ENCODE results near the gene FOXC2. TPM values are rescaled to one million over a fixed set of nuclear protein-coding genes. Genes with fewer than 3 reads are reported as not detected.

Gene FOXC2
- polyA plus RNA-seq, 3 donors from 2014 or later, result not detected

GRCh38 chr16:86540894-86541293, 25.7 kb upstream of the FOXC2 start:
- Mint-ChIP-seq H3K27me3 (ENCODE audit: low read depth in 3 of 3) (peaks cover 0 to 2% (median 0%) of the 10 kb centered on the region in 3 donors), H3K4me1 (no peaks in the 10 kb centered on the region), H3K9me3 (no peaks in the 10 kb centered on the region), H3K4me3 (no peak overlapping the region), H3K36me3 (peaks cover 13 to 63% (median 25%) of the 10 kb centered on the region in 3 donors), H3K27ac (no peak overlapping the region)
- DNase-seq, result no peak

DNA sequence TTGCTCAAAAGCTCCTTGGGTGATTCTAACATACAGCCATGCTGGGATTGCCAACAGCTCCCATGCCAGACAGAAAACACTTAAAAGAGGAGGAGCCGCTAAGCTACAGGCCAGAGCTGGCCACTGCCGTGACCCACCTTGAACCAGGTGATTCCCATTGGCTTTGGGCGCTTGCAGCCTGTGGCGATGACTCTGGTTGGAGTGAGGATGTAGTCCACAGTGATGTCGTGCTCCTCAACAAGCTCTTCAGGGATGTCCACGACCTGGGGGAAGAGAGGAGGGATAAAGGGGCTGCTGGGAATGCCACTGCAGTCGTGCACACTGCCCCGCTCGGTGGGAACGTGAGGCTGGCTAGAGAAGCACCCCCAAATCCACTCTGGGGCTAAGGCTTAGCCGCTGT, 25.1 kb upstream of the FOXC2 start:
- peaks cover 13 to 58% (median 21%) of the 10 kb centered on the region in 3 donors for H3K36me3 Mint-ChIP-seq
- H3K9me3 Mint-ChIP-seq, result no peaks in the 10 kb centered on the region
- H3K4me1 Mint-ChIP-seq, result no peaks in the 10 kb centered on the region
- H3K27me3 Mint-ChIP-seq (ENCODE audit: low read depth in 3 of 3), result peaks cover 0 to 1% (median 0%) of the 10 kb centered on the region in 3 donors
- no peak overlapping the region for H3K27ac Mint-ChIP-seq
- DNase-seq, result no peak
- no peak overlapping the region for H3K4me3 Mint-ChIP-seq

- Mint-ChIP-seq H3K36me3 (peaks cover 13 to 59% (median 19%) of the 10 kb centered on the region in 3 donors), H3K27me3 (ENCODE audit: low read depth in 3 of 3) (no peaks in the 10 kb centered on the region), H3K4me1 (no peaks in the 10 kb centered on the region), H3K9me3 (no peaks in the 10 kb centered on the region), H3K27ac (no peak overlapping the region), H3K4me3 (no peak overlapping the region)
- DNase-seq, result no peak
Observed at GRCh38 chr16:86542756-86543750, 23.6 kb upstream of the FOXC2 start.

DNA sequence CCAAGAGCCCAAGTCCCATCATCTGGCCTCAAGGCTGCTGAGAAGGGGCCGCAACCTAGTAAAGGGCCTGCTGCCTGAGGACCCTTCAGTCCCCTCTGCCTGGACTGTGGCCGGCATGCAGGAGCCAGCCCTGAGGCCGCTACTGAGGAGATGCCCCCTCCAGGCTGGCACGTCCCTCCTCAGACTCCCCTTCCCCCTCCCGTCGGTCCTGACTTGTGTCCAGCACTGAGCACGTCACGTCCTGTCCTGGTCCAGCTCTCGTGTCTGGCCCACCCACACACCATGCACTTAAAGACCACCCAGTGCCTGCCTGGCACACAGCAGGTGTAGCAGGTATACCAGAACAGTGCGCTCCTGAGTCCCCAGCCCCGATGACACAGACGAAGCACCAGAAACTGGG, 21.1 kb upstream of the FOXC2 start:
- Mint-ChIP-seq H3K36me3 (peaks cover 13 to 44% (median 19%) of the 10 kb centered on the region in 3 donors), H3K4me1 (no peaks in the 10 kb centered on the region), H3K4me3 (no peak overlapping the region), H3K27me3 (ENCODE audit: low read depth in 3 of 3) (no peaks in the 10 kb centered on the region), H3K27ac (no peak overlapping the region), H3K9me3 (no peaks in the 10 kb centered on the region)
- DNase-seq, result no peak

- no peaks in the 10 kb centered on the region for H3K9me3 Mint-ChIP-seq
- DNase-seq, result no peak
- H3K4me1 Mint-ChIP-seq, result peaks cover 0 to under 1% of the 10 kb centered on the region in 2 donors
- H3K27ac Mint-ChIP-seq, result no peak overlapping the region
- no peak overlapping the region for H3K4me3 Mint-ChIP-seq
- H3K36me3 Mint-ChIP-seq, result peaks cover 13 to 42% (median 20%) of the 10 kb centered on the region in 3 donors
- no peaks in the 10 kb centered on the region for H3K27me3 Mint-ChIP-seq (ENCODE audit: low read depth in 3 of 3)
Observed at GRCh38 chr16:86545954-86546637, 20.5 kb upstream of the FOXC2 start.

- Mint-ChIP-seq H3K27ac (no peak overlapping the region), H3K4me3 (no peak overlapping the region), H3K4me1 (peaks cover 0 to 6% of the 10 kb centered on the region in 2 donors), H3K27me3 (ENCODE audit: low read depth in 3 of 3) (no peaks in the 10 kb centered on the region), H3K9me3 (no peaks in the 10 kb centered on the region), H3K36me3 (peaks cover 13 to 42% (median 23%) of the 10 kb centered on the region in 3 donors)
- DNase-seq, result no peak
Observed at GRCh38 chr16:86546638-86547013, 20.0 kb upstream of the FOXC2 start.

- no peaks in the 10 kb centered on the region for H3K27me3 Mint-ChIP-seq (ENCODE audit: low read depth in 3 of 3)
- H3K4me3 Mint-ChIP-seq, result no peak overlapping the region
Observed at GRCh38 chr16:86547286-86547685, 19.3 kb upstream of the FOXC2 start.

GRCh38 chr16:86549076-86549892, 17.3 kb upstream of the FOXC2 start:
- H3K9me3 Mint-ChIP-seq, result no peaks in the 10 kb centered on the region
- no peak for DNase-seq
- no peak overlapping the region for H3K4me3 Mint-ChIP-seq
- peaks cover 8 to 35% (median 14%) of the 10 kb centered on the region in 3 donors for H3K36me3 Mint-ChIP-seq
- H3K27me3 Mint-ChIP-seq (ENCODE audit: low read depth in 3 of 3), result peaks cover 0 to 6% (median 5%) of the 10 kb centered on the region in 3 donors
- no peak overlapping the region for H3K27ac Mint-ChIP-seq
- peaks cover 14 to 26% of the 10 kb centered on the region in 2 donors for H3K4me1 Mint-ChIP-seq

More at GRCh38 chr16:86547286-86547685, 19.3 kb upstream of the FOXC2 start:
- no peak for DNase-seq
- H3K36me3 Mint-ChIP-seq, result peaks cover 13 to 42% (median 19%) of the 10 kb centered on the region in 3 donors
- H3K4me1 Mint-ChIP-seq, result peaks cover under 1 to 10% of the 10 kb centered on the region in 2 donors
- H3K9me3 Mint-ChIP-seq, result no peaks in the 10 kb centered on the region
- no peak overlapping the region for H3K27ac Mint-ChIP-seq

DNA sequence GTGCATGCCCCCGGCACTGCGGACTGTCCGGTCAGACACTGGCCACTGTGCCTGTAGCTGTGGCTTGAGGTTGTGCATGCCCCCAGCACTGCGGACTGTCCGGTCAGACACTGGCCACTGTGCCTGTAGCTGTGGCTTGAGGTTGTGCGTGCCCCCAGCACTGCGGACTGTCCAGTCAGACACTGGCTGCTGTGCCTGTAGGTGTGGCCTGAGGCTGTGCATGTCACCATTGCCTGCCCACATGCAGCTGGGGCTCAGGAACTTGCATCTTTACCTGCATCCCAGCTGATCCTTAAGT, 16.8 kb upstream of the FOXC2 start:
- Mint-ChIP-seq H3K27ac (no peak overlapping the region), H3K36me3 (peaks cover 4 to 31% (median 11%) of the 10 kb centered on the region in 3 donors), H3K27me3 (ENCODE audit: low read depth in 3 of 3) (peaks cover 0 to 6% (median 5%) of the 10 kb centered on the region in 3 donors), H3K4me1 (peaks cover 16 to 32% of the 10 kb centered on the region in 2 donors), H3K9me3 (no peaks in the 10 kb centered on the region), H3K4me3 (no peak overlapping the region)
- no peak for DNase-seq

DNA sequence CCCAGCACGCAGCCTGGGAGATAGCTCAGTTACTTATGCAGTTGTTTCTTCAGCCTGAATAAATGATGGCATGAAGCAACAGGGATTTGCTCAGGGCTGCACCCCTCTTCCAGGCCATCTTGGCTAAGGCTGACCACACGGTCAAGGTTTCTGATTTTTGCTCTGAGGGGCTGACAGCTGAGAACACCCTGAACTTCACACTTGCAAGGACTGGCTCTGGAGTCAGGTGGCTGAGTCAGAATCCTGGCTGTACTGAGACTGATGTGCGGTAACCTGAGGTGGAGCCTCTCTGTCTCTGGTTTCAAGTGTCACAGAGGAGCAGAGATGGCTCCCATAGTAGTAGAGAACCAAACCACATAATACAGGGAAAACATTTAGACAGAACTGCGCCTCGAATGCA, 16.3 kb upstream of the FOXC2 start:
- Mint-ChIP-seq H3K9me3 (no peaks in the 10 kb centered on the region), H3K36me3 (peaks cover under 1 to 27% (median 7%) of the 10 kb centered on the region in 3 donors), H3K27ac (no peak overlapping the region), H3K4me1 (peaks cover 20 to 36% of the 10 kb centered on the region in 2 donors), H3K4me3 (no peak overlapping the region), H3K27me3 (ENCODE audit: low read depth in 3 of 3) (peaks cover 4 to 10% (median 9%) of the 10 kb centered on the region in 3 donors)
- DNase-seq, result no peak

DNA sequence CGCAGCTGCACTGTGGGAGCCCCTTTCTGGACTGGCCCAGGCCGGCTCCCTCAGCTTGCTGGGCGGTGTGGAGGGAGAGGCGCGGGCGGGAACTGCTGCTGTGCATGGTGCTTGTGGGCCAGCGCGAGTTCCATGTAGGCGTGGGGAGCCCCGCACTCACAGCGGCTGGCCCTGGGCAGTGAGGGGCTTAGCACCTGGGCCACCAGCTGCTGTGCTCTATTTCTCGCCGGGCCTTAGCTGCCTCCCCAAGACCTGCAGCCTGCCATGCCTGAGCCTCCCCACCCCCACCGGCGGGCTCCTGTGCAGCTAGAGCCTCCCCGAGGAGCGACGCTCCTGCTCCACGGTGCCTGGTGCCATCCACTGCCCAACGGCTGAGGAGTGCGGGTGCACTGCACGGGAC, 13.3 kb upstream of the FOXC2 start:
- no peaks in the 10 kb centered on the region for H3K9me3 Mint-ChIP-seq
- peaks cover 4 to 12% (median 10%) of the 10 kb centered on the region in 3 donors for H3K27me3 Mint-ChIP-seq (ENCODE audit: low read depth in 3 of 3)
- peak overlapping the region in 3 of 5 donors; percentile 90 to 96 (median 95) for H3K4me3 Mint-ChIP-seq
- peak overlapping the region in 1 of 6 donors; percentile 94 for H3K27ac Mint-ChIP-seq
- peaks cover 25 to 43% of the 10 kb centered on the region in 2 donors for H3K4me1 Mint-ChIP-seq
- no peak for DNase-seq
- H3K36me3 Mint-ChIP-seq, result peaks cover 0 to 8% (median 4%) of the 10 kb centered on the region in 3 donors

DNA sequence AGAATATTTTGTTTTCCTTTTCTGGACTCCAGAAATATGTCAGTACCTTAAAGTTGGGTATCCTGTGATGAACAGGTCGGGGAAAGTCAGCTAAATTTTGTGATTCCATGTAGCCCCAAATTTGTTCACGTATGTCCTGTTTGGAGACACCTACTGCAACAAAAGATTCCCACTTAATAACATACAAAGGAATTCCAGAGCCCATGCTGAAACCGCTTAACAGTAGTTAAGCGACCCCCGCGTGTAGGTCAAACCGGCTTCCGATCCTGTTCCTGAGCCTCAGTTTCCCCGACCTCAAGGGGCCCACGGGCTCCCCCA, 12.1 kb upstream of the FOXC2 start:
- peak overlapping the region; percentile 87 to 97 (median 92) for H3K27ac Mint-ChIP-seq
- peaks cover 25 to 43% of the 10 kb centered on the region in 2 donors for H3K4me1 Mint-ChIP-seq
- no peaks in the 10 kb centered on the region for H3K9me3 Mint-ChIP-seq
- peaks cover 4 to 12% (median 10%) of the 10 kb centered on the region in 3 donors for H3K27me3 Mint-ChIP-seq (ENCODE audit: low read depth in 3 of 3)
- DNase-seq, result no peak
- H3K4me3 Mint-ChIP-seq, result peak overlapping the region; percentile 87 to 96 (median 92)
- peaks cover 0 to 8% (median 4%) of the 10 kb centered on the region in 3 donors for H3K36me3 Mint-ChIP-seq

DNA sequence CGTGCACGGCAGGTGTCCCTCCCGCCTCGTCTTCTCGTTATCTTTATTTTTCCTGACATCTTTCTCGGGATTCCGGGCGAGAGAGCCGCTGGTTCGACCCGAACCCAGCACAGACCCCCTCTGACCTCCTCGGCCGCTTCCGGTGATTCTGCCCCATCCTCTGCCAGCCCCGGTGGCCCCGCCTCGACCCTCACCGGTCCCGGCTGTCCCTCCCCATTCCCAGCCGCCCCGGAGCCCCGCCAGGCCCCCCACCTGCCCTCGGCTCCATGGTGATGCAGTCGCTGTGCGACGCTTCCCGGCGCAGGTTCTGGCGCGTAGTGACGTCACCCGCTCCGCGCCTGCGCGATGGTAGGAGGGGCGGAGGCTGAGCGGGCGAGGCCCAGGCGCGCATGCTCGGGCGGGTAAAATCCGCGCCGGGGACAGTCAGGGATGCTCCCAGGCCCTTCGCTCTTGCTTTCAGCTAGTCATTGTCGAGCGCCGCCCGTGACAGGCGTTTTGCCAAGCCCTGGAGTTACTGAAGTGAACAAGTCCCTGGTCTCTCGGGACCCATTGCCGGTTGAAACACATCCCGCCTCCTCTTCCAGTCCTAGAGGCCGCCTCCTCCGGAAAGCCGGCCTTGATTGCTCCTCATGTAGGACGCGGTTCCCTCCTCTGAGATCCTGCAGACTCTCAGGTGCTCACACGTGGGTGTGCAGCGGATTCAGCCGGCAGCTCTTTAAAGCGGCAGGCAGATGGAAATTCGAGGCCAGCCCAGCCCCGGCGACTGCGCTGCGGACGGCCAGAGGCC, 11.5 kb upstream of the FOXC2 start, which contains the start of gene MTHFSD:
Gene MTHFSD, minus strand, starts transcription at position 319 of the 787 bp plus-strand sequence. Its CDS starts 51 bp downstream, at position 268.
- H3K4me1 Mint-ChIP-seq, result peaks cover 25 to 43% of the 10 kb centered on the region in 2 donors
- peak within 1 kb of the TSS; percentile 87 to 97 (median 92) for H3K27ac Mint-ChIP-seq

More for the DNA sequence above, 11.5 kb upstream of the FOXC2 start, which contains the start of gene MTHFSD:
- H3K36me3 Mint-ChIP-seq, result peaks cover 0 to 8% (median 4%) of the 10 kb centered on the region in 3 donors
- DNase-seq, result peak; percentile 96
- H3K9me3 Mint-ChIP-seq, result no peaks in the 10 kb centered on the region
- H3K27me3 Mint-ChIP-seq (ENCODE audit: low read depth in 3 of 3), result peaks cover 4 to 12% (median 10%) of the 10 kb centered on the region in 3 donors
- peak within 1 kb of the TSS; percentile 87 to 96 (median 92) for H3K4me3 Mint-ChIP-seq

Data from immature natural killer cell (primary cell).